Right renal pelvis (tissue), 4 donors: ENCODE measurements around the gene IFI27L2. TPM values are rescaled to one million over a fixed set of nuclear protein-coding genes. Genes with fewer than 3 reads are reported as not detected.
A peak's percentile ranks its signal among the peaks of the same experiment; 100 is the strongest.

Experiments used
- DNase-seq, 4 donors: peaks; one replicate each; pipeline ENCODE4 v3.0.0-alpha.2; 2013; ENCODE audit warnings: low read depth in 4 of 4, low spot score in 3 of 4, missing footprints in 1 of 4
- polyA plus RNA-seq, 4 donors: library from polyadenylated mRNA; unstranded; fragments of 120-200 nt; gene quantifications; one replicate each; pipeline ENCODE4 v1.2.1, GENCODE V29; 2013; ENCODE audit not compliant: insufficient read length in 4 of 4

The IFI27L2 gene
- polyA plus RNA-seq, 4 donors = 21.2 to 31.1 (median 27.2) TPM

GRCh38 chr14:94103554-94104150 is 25.8 kb downstream of the IFI27L2 start:
- DNase-seq = no peak

- no peak for DNase-seq
Observed at GRCh38 chr14:94102768-94103482, 26.5 kb downstream of the IFI27L2 start.

GRCh38 chr14:94101748-94102147 is 27.7 kb downstream of the IFI27L2 start:
- DNase-seq = no peak

GRCh38 chr14:94100847-94101246 is 28.6 kb downstream of the IFI27L2 start:
- no peak for DNase-seq

- no peak for DNase-seq
Observed at GRCh38 chr14:94099006-94099405, 30.4 kb downstream of the IFI27L2 start.

- DNase-seq = no peak
Observed at GRCh38 chr14:94098326-94098992, 30.9 kb downstream of the IFI27L2 start.

- DNase-seq = no peak
Observed at GRCh38 chr14:94097091-94097490, 32.3 kb downstream of the IFI27L2 start.

- no peak for DNase-seq
Observed at GRCh38 chr14:94093418-94093817, 36.0 kb downstream of the IFI27L2 start.

GRCh38 chr14:94089479-94089878 is 39.9 kb downstream of the IFI27L2 start:
- DNase-seq = no peak

GRCh38 chr14:94088516-94088915 is 40.9 kb downstream of the IFI27L2 start:
- DNase-seq = no peak

GRCh38 chr14:94087891-94088290 is 41.5 kb downstream of the IFI27L2 start:
- DNase-seq = no peak

- DNase-seq = no peak
Observed at GRCh38 chr14:94081386-94081820, 48.0 kb downstream of the IFI27L2 start.

GRCh38 chr14:94080621-94081385 is 48.6 kb downstream of the IFI27L2 start, which contains the start of the genes DDX24 and IFI27L1:
TSS of gene DDX24 (minus strand) at chr14:94081202. CDS start at chr14:94079742, 1,460 bp downstream.
TSS of gene IFI27L1 (plus strand) at chr14:94081310. CDS start at chr14:94096938, 15,628 bp downstream.
- peak; percentile 89 to 94 (median 90) for DNase-seq

GRCh38 chr14:94079891-94080620 is 49.3 kb downstream of the IFI27L2 start:
- peak in 1 of 4 donors; percentile 18 for DNase-seq

GRCh38 chr14:94077823-94078222 is 51.6 kb downstream of the IFI27L2 start:
- no peak for DNase-seq

Other genes with a start within 250 kb of the IFI27L2 start
- gene FAM181A, start 202.3 kb downstream of the IFI27L2 start, polyA plus RNA-seq = not detected
- gene ASB2, start 153.0 kb downstream of the IFI27L2 start, polyA plus RNA-seq = under 1 TPM; 0.30 to 0.58 (median 0.40) TPM
- gene CCDC197, start 132.3 kb downstream of the IFI27L2 start, polyA plus RNA-seq = not detected
- 1 to 10 TPM; 4.1 to 5.1 (median 4.8) TPM for gene OTUB2, start 103.3 kb downstream of the IFI27L2 start, polyA plus RNA-seq
- 100 to 1,000 TPM; 154 to 169 (median 159) TPM for gene DDX24, start 48.4 kb downstream of the IFI27L2 start, polyA plus RNA-seq
- gene IFI27L1, start 48.3 kb downstream of the IFI27L2 start, polyA plus RNA-seq = 10 to 100 TPM; 22.4 to 27.0 (median 25.7) TPM
- gene IFI27, start 18.9 kb downstream of the IFI27L2 start, polyA plus RNA-seq = 1 to 10 TPM; 3.9 to 7.5 (median 6.9) TPM
- under 1 TPM; 0.15 to 0.29 (median 0.21) TPM for gene PPP4R4, start 44.7 kb upstream of the IFI27L2 start, polyA plus RNA-seq
- under 1 TPM; 0.10 to 0.34 (median 0.17) TPM for gene SERPINA10, start 163.7 kb upstream of the IFI27L2 start, polyA plus RNA-seq
- gene SERPINA6, start 193.7 kb upstream of the IFI27L2 start, polyA plus RNA-seq = 10 to 100 TPM in 1 of 4 donors, 1 to 10 TPM in 3; 2.1 to 10.4 (median 7.1) TPM
- gene SERPINA2, start 237.1 kb upstream of the IFI27L2 start, polyA plus RNA-seq = not detected